CD4-positive, alpha-beta T cell treated with Interleukin-12 subunit alpha and Interleukin-12 subunit beta, for 1 hour (primary cell): ENCODE results near the gene SLC50A1.

Experiments
- DNase-seq: peaks from one replicate; pipeline ENCODE4 v3.0.0-alpha.2; 2020

SLC50A1 gene

DNA sequence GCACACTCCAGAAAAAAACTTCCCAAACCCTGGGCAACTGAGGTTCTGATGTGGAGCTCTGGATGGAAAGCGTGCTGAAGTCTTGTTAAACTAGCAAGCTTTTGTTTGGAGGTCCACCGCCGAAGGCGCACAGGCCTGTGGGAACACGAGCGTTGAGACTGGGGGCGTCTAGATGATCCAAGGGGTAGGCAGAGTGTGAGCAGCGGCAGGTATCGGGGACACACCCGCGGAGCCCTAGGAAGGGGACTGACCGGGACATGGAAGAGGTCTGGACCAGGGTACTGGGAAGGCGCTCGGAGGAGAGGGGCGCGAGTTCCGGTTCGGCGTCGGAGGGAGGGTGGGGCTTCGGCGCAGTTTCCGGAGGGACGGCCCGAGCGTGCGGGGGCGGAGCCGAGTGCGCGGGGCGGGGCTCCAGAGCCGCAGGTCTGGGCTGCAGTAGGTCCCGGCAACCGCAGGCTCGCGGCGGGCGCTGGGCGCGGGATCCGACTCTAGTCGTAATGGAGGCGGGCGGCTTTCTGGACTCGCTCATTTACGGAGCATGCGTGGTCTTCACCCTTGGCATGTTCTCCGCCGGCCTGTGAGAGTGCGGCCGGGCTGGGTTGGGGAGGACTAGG lies at the start of gene SLC50A1:
Gene SLC50A1, plus strand, starts transcription at position 438 of the 614 bp plus-strand sequence. Its CDS starts 60 bp downstream, at position 498.
- DNase-seq: peak; percentile 94

- DNase-seq: peak; percentile 83
Observed at GRCh38 chr1:155086128-155086741, 49.4 kb upstream of the SLC50A1 start.

GRCh38 chr1:155086856-155087535 lies 48.7 kb upstream of the SLC50A1 start:
- DNase-seq: no peak

GRCh38 chr1:155091071-155092051 lies 44.3 kb upstream of the SLC50A1 start:
- DNase-seq: peak; percentile 82

- DNase-seq: no peak
Observed at GRCh38 chr1:155092131-155092530, 43.5 kb upstream of the SLC50A1 start.

GRCh38 chr1:155092641-155093040 lies 43.0 kb upstream of the SLC50A1 start:
- DNase-seq: no peak

DNA sequence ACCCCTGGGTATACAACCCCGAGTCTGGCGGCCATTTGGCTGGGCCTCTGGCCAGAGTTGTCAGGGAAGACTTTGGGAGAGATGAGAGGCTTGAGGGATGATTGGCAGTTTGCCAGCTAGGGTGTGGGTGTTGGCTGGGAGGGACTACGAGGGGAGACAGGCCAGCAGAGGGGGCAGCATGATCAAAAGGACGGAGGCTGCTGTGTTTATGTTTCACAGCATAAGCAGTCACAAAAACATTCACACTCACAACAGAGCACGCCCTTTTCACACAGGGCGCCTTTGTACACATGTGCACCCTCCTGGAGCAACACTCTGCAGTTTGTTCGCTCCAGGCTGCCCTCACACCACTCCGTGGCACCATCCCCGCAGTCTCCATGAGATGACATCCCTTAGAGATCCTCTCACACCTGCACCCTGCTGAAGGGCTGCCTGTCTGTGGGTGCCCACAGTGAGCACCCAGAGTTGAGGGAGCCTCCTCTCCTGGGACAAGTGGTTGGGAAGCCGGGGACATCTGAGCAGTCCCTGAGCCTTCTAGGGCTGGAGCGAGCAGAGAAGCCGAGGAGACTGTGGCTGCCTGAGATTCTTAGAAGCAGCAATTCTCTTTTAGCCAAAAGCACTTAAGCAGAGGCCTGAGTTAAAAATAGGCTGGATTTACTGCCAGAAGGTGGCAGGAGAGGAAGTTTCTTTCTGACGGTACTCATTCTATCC lies 41.6 kb upstream of the SLC50A1 start:
- DNase-seq: peak; percentile 35

DNA sequence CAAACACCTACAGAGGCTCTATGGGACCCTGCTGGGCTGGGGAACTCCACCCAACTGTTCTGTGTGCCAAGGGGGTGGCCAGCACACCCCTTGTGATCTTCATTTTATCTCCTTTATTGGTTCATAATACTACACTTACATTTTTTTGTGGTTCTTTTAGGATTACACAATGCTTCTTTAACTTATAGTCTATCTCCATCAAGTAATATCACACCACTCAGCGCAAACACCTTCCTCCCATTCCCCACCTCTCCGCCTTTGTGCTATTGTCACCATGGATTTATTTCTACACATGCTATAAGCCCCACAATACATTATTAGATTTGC lies 41.1 kb upstream of the SLC50A1 start:
- no peak for DNase-seq

GRCh38 chr1:155099331-155099730 lies 36.3 kb upstream of the SLC50A1 start:
- DNase-seq: no peak

- DNase-seq: no peak
Observed at GRCh38 chr1:155103325-155103724, 32.3 kb upstream of the SLC50A1 start.

DNA sequence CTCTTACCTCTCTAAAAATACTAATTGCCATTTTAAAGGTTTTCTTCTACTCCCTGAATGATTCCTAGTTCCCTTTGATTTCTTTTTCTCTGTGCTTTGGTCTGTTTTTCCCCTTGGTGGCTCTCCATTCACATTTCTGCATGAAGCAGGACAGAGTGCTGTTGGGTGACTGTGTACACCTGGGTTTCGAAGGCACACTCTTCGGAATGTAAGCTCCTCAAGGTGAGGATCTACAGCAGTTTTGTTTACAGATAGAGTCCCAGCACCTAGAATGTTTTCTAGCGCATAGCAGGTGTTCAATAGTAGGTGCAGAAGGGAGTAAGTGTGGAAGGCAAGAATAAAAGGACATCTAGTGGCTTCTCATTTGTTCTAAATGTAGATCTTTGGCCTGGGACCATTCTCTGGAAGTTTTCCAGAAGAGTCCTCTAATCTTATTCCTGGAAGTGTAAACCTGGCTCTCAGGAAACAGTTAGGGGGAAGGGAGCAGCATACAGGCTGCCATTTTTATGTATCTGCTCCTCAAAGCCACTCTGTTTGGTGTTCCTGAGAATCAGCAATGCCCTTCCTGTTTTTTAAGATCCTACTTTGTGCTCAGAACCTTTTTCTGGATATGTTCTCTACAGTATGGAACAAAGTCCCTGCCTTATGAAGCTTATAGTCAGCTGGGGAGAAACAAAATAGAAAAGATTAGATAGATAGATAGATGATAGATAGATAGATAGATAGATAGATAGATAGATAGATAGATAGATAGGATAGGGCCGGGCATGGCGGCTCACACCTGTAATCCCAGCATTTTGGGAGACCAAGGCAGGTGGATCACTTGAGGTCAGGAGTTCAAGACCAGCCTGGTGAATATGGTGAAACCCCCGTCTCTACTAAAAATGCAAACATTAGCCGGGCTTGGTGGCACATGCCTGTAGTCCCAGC lies 30.8 kb upstream of the SLC50A1 start:
- DNase-seq: no peak

DNA sequence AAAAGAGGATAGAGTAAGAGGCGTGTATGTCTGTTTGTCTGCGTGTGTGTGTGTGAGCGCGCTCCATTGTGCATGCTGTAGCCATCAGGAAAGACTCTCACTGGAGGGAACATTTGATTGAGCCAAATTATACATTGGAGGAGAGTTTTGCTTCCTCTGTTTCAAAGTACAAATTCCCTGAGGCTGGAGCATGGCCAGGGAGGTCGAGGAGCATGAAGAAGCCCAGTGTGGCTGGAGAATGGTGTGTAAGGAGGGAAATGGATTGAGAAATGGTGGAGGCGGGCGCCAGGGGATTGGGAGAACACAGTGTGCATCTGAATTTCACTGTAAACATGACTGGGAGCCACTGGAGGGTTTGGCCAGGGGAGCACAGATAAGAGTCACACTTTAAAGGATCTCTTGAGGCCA lies 30.0 kb upstream of the SLC50A1 start:
- no peak for DNase-seq

- DNase-seq: no peak
Observed at GRCh38 chr1:155106862-155107261, 28.8 kb upstream of the SLC50A1 start.

- no peak for DNase-seq
Observed at GRCh38 chr1:155107309-155108264, 28.1 kb upstream of the SLC50A1 start.

- no peak for DNase-seq
Observed at GRCh38 chr1:155108296-155108695, 27.4 kb upstream of the SLC50A1 start.

DNA sequence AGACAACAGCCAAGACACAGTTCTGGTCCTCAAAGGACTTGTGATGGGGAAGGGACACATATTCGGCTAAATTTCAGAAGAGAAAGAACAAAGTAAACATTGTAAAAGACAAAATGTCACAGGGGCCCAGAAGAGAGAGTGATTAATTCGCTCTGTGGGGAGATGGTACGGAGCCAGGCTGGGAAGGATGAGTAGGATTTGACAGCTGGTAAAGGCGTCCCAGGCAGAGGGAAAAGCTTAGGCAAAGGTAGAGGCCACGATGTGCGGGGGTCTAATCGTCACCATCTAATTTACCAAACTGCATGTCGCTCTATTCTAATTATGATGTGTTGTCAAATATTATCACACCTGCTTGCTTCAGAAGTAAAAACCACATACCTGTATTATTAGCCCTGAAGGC lies 25.3 kb upstream of the SLC50A1 start:
- no peak for DNase-seq

- no peak for DNase-seq
Observed at GRCh38 chr1:155110826-155111225, 24.8 kb upstream of the SLC50A1 start.

- DNase-seq: no peak
Observed at GRCh38 chr1:155113450-155113980, 22.1 kb upstream of the SLC50A1 start.

DNA sequence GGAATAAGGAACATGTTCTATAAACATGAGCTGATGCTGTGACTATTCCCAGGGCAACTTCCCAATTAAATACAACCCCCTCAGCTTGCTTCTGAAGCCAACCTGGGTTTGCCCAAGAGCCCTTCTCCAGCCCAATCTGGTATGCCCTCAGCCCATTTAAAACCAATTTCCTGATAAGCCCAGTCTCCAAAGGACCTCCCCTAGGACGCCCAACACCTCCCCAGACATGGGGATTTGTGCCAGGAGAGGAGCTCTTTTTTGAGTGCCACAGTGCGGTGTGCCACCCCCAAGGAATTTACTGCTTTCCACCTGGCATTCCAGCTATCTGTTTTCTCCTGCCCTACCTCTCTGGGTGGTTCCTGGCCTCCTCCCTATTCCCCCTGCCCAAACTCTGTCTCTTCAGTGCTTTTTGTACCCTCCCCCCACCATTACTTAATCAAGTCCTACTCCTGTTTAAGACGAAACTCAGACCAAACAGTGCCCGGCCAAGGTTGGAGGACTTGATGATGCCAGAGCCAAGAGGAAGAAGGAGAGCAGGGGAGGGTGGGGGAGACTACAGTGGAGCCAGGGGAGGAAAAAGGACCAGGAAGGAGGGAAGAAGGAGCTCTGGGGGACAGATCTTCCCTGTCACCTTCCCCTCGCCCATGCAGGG lies 19.4 kb upstream of the SLC50A1 start:
- no peak for DNase-seq
